Measurements from ENCODE around the gene RELCH.
A peak's percentile ranks its signal among the peaks of the same experiment; 100 is the strongest.

Gene RELCH

DNA sequence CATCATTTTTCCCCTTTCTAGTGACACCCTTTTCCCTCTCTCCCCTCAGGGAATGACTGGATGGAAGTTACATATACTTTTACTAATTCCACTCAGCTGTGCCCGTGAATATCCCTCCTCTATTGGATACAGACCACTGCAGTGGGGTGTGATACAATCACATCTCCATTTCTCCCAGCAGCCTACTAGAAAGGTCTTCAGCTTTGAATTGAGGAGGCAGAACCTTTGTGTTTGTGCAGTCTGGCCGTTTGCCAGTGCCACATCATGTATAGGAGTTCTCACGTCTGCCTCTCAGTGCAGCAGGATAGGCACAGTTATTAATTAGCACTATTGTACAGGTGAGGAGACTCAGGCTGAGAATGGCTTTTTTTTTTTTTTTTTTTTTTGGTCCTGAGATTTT, 154.4 kb downstream of the RELCH start:
- no peak for DNase-seq

- DNase-seq: no peak
Measured at GRCh38 chr18:62342884-62343283, 155.8 kb downstream of the RELCH start.

GRCh38 chr18:62343316-62343715, 156.3 kb downstream of the RELCH start:
- no peak for DNase-seq

GRCh38 chr18:62345909-62346308, 158.9 kb downstream of the RELCH start:
- DNase-seq: no peak

DNA sequence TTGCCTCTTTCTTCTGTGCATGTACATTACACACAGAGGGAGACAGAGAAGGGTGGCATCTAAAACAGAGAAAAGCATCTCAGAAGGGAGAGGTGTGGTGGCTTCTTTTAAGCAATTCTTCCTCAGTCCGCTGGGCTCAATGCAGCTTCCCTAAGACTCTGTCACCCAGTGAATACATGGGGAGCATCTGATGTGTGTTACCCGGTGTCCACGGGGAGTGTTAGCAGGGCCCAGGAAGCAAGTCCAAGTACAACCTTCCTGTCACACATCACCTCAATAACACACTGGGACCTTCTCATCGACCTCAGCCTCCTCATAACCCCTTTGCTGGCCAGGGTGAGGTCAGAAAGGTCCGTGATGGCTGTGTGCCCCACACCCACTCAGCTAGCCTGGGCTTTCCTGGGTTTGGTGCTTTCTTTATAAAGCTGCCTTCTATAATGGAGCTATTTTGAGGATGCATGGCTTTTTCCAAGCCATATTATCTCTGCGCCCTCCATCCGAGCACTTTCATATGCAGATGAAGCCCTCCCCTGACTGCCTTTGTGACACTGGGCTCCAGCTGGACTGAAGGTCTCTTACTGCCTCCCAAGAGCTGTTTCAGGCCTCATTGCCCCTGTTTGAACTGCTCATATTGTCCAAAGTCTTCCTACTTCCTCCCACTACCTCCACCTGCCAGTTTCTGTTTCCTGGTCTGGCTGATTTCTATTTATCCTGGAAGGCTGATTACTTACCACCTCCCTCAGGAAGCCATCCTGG, 159.5 kb downstream of the RELCH start:
- DNase-seq: no peak

DNA sequence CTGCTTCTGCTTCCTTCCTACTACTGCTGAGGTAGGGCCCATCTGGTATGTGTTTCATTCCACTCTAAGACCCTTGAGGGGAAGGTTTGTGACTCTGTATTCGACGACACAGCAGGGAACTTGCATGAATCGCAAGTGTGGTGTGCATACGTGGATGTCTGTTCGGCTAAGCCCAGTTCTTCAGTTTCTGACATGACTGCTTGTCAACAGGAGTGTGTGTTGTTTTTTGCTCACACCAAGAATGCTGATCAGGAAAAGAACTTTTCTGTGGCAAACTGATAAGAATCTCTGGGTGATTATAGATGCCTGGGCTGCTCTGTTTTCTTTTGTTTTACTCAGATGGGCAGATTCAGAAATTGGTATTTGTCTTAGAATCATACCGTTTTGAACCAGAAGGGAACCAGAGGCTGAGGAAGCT, 160.0 kb downstream of the RELCH start:
- no peak for DNase-seq

- no peak for DNase-seq
Measured at GRCh38 chr18:62348474-62348873, 161.4 kb downstream of the RELCH start.

GRCh38 chr18:62353170-62353569, 166.1 kb downstream of the RELCH start:
- DNase-seq: no peak

GRCh38 chr18:62354151-62354550, 167.1 kb downstream of the RELCH start:
- DNase-seq: peak; percentile 7

DNA sequence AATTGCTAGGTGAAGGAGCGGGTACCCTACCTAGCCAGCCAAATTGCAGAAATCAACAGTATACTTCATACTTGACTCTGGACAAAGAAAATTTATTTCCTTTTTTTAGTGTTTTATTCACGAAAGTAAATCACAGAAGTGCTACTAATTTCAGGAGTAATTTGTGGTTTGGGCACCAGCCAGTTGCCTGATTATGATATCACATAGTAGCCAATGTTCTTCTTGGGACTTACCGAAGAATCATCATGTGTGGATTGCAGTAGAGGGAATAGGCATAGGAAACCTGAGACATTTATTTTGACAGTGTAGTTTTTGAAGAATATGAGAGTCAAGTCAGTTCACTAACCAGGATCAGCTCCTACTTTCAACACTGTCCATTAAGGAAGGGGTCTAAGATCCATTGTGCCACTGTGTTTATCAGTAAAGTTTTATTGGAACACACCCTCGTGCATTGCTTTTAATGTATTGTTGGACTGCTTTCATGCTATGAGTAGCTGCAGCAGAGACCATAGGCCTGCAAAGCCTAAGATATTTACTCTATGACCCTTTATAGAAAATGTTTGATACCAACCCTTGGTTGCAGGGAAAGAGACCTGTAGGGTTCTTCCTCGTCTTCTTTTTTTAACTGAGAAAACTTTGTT, 170.1 kb downstream of the RELCH start:
- DNase-seq: no peak
